Large intestine (tissue), 3 donors: Measurements from ENCODE around the gene VSIG10. TPM values are rescaled to one million over a fixed set of nuclear protein-coding genes. Genes with fewer than 3 reads are reported as not detected.

Source experiments
- DNase-seq, 2 donors: peaks; one replicate each; pipeline versions ENCODE4 v3.0.0 to v3.0.0-alpha.2; 2013
- H3K27ac ChIP-seq: one replicate; pipeline ENCODE4 v1.5.1; 2013; ENCODE audit warnings: low read length
- H3K27me3 ChIP-seq: 2 replicates; pipeline ENCODE4 v1.6.1; 2013; ENCODE audit warnings: low read length; ENCODE audit not compliant: control insufficient read depth, insufficient read depth
- H3K36me3 ChIP-seq: 2 replicates; pipeline ENCODE4 v1.6.1; 2013; ENCODE audit warnings: low read length; ENCODE audit not compliant: control insufficient read depth, insufficient read depth
- H3K4me1 ChIP-seq: one replicate; pipeline ENCODE4 v1.6.1; 2013; ENCODE audit warnings: low read length; ENCODE audit not compliant: control insufficient read depth, insufficient read depth
- H3K4me3 ChIP-seq: one replicate; pipeline ENCODE4 v1.5.1; 2013; ENCODE audit warnings: low read length
- H3K9me3 ChIP-seq: one replicate; pipeline ENCODE4 v1.6.1; 2013; ENCODE audit warnings: mild to moderate bottlenecking, low read depth, low read length, moderate library complexity; ENCODE audit not compliant: control insufficient read depth
- WGBS: methylation state at CpG from one replicate; pipeline ENCODE4 v1.1.5; 2013; ENCODE audit warnings: low lambda C conversion rate; ENCODE audit not compliant: insufficient coverage; 5-methylcytosine and 5-hydroxymethylcytosine counted together
- polyA plus RNA-seq: library from polyadenylated mRNA; unstranded; fragments of 120-200 nt; gene quantifications from one replicate; pipeline ENCODE4 v1.2.1, GENCODE V29; 2013

The VSIG10 gene
- polyA plus RNA-seq, 1 donor, result 19.6 TPM

DNA sequence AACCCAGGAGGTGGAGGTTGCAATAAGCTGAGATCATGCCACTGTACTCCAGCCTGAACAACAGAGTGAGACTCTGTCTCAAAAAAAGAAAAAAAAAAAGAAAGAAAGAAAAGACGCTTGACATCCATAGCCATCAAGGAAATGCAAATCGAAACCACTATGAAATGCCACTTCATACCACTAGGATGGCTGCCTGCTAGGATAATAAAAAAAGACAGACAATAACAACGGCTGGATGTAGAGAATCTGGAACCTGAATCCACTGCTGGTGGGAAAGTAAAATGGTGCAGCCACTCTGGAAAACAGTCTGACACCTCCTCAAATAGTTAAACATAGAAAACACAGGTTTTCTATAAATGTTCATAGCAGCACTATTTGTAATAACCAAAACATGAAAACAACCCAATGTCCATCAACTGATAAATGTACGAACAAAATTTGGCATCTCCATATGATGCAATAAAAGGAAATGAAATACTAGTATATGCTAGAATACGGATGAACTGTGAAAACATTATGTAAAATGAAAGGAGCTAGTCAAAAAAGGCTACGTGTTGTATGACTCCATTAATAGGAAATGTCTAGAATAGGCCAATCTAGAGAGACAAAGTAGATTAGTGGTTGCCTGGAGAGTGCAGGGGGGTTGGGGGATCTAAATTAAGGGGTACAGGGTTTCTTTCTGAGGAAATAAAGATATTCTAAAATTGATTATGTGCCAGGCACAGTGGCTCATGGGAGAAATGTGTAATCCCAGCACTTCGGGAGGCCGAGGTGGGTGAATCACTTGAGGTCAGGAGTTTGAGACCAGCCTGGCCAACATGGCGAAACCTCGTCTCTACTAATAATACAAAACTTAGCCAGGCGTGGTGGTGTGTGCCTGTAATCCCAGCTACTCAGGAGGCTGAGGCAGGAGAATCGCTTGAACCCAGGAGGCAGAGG is 52.6 kb downstream of the VSIG10 start:
- 100% methylated on average over 2 of the region's 12 CpGs for WGBS
- Histone ChIP-seq H3K4me3 (no peak overlapping the region), H3K4me1 (peaks cover 18% of the 10 kb centered on the region), H3K9me3 (no peaks in the 10 kb centered on the region), H3K27ac (peak overlapping the region; percentile 86), H3K27me3 (no peaks in the 10 kb centered on the region), H3K36me3 (peaks cover 34% of the 10 kb centered on the region)
- no peak for DNase-seq

DNA sequence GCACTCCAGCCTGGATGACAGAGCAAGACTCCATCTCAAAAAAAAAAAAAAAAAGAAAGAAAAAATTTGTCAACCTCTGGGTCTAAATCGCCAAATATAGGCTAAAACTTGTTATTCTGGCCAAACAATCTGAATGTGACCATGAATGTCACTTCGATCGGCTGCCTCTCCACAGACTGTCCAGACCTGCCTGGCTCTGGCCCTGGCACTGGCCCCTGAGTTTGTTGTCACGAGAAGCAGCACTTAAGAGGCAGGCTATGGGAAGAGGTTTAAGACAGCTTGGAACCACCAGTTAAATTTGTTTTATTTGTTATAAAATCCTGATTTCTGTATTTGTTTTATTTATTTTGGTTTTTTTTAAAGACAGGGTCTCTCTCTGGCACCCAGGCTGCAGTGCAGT is 57.4 kb downstream of the VSIG10 start:
- Histone ChIP-seq H3K27me3 (no peaks in the 10 kb centered on the region), H3K4me3 (no peak overlapping the region), H3K9me3 (no peaks in the 10 kb centered on the region), H3K4me1 (no peaks in the 10 kb centered on the region), H3K27ac (no peak overlapping the region), H3K36me3 (peaks cover 66% of the 10 kb centered on the region)
- no peak for DNase-seq
- no CpG with 5 or more reads among the region's 4 CpGs for WGBS

DNA sequence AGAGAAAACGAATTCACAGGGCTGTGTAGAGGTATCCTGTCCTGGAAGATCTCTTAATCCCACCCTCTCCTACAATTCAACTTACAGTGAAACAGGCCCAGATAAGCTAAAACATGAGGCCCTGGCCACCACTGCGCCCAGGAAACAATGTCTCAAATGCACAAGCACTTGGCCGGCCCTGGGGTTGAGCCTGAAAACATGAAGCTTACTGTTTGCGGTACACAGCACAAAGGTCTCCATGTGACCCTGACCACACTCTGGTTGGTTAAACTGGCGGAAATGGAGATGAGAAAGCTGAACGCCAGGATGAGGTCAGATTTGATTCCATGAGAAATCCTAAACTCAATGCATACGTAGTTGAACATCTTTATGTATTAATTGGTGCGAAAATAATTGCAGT is 59.2 kb downstream of the VSIG10 start:
- H3K9me3 ChIP-seq, result no peaks in the 10 kb centered on the region
- H3K4me3 ChIP-seq, result no peak overlapping the region
- 90% methylated on average over 2 of the region's 8 CpGs for WGBS
- DNase-seq, result no peak
- no peaks in the 10 kb centered on the region for H3K27me3 ChIP-seq
- no peak overlapping the region for H3K27ac ChIP-seq
- peaks cover 66% of the 10 kb centered on the region for H3K36me3 ChIP-seq
- no peaks in the 10 kb centered on the region for H3K4me1 ChIP-seq

DNA sequence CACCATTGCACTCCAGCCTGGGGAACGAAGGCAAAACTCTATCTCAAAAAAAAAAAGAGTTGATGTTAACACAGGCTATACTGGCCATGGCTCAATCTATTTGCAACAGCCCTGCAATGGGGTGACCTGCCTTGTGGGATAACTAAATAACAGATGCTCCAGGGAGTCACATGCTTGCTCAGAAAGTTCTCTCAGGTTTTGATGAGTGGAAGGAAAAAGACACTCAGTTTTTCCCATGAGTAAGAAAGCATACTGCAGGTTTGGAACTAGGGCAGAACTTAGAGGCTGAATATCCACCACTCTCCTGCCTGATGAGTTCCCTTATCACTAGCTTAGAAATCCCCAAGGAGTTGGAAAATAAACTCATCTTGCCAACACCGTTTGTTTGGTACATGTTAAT is 59.7 kb downstream of the VSIG10 start:
- no peaks in the 10 kb centered on the region for H3K4me1 ChIP-seq
- no peaks in the 10 kb centered on the region for H3K9me3 ChIP-seq
- H3K27ac ChIP-seq, result no peak overlapping the region
- H3K36me3 ChIP-seq, result peaks cover 68% of the 10 kb centered on the region
- no peaks in the 10 kb centered on the region for H3K27me3 ChIP-seq
- WGBS, result 80% methylated on average over 1 of the region's 2 CpGs
- DNase-seq, result no peak
- H3K4me3 ChIP-seq, result no peak overlapping the region

DNA sequence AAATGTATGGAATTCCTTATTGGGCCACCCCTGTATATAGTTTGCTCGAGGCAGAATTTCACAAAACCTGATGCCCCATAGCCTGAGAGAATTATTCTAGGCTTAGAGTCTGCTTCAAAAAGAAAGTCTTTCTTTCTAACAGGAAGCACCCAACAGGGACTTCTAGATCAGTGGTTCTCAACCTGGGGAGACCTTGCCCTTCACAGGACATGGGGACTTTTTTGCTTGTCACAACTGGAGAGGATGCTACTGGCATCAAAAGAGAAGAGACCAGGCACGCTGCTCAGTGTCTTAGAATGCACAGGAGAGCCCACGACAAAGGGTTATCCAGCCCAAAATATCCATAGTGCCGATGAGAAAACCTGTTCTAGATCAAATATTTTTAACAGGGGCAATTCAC is 61.7 kb downstream of the VSIG10 start:
- Histone ChIP-seq H3K27ac (no peak overlapping the region), H3K9me3 (no peaks in the 10 kb centered on the region), H3K4me1 (no peaks in the 10 kb centered on the region), H3K36me3 (peaks cover 77% of the 10 kb centered on the region), H3K4me3 (no peak overlapping the region), H3K27me3 (no peaks in the 10 kb centered on the region)
- no peak for DNase-seq
- no CpG with 5 or more reads among the region's 4 CpGs for WGBS

DNA sequence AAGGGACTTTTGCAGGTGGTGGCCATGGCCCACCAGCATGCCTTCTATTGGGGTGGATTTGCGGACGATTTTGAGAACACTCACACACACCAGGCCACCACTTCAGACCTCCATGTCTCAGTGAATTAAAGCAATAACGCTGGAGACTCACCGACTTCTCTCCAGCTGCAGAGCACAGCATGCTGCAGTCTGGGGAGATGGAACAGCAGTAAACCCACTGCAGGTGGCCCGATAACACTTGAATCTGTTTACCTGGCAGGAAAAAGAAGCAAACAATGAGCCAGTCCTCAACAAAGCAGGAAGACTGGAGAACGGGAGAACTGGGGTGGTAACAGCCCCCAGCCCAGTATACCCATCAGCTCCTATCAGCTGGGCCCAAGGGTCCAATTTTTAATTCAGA is 65.7 kb downstream of the VSIG10 start:
- Histone ChIP-seq H3K4me3 (no peak overlapping the region), H3K9me3 (no peaks in the 10 kb centered on the region), H3K27ac (no peak overlapping the region), H3K27me3 (no peaks in the 10 kb centered on the region), H3K4me1 (no peaks in the 10 kb centered on the region), H3K36me3 (peaks cover 91% of the 10 kb centered on the region)
- no CpG with 5 or more reads among the region's 6 CpGs for whole genome bisulfite sequencing
- no peak for DNase-seq

DNA sequence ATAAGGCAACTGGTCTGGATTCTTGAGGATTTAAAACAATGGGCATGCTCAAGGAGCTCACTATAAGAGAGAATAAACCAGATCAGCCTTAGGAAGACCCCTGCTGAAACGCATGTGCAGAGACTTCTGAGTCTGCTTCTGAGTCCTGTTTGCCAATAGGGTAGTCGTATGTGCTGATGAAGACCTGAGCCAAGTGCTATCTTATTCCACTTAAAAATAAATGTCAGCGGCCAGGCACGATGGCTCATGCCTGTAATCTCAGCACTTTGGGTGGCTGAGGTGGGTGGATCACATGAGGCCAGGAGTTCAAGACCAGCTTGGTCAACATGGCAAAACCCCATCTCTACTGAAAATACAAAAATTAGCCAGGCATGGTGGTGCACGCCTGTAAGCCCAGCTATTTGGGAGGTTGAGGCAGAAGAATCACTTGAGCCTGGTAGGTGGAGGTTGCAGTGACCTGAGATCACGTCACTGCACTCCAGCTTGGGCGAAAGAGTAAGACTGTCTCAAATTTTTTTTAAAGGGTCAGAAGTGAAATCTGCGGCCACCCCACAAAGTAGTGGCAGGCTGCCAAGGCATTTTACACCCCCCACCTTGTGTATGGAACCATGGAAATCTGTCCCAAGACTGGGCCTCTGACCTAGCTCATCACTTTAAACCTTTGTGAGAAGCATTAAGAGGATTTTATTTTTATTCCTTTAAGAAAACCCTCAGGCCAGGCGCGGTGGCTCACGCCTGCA is 67.0 kb downstream of the VSIG10 start:
- Histone ChIP-seq H3K4me3 (no peak overlapping the region), H3K4me1 (no peaks in the 10 kb centered on the region), H3K36me3 (peaks cover 91% of the 10 kb centered on the region), H3K27me3 (no peaks in the 10 kb centered on the region), H3K27ac (no peak overlapping the region), H3K9me3 (no peaks in the 10 kb centered on the region)
- DNase-seq, result no peak
- WGBS, result no CpG with 5 or more reads among the region's 11 CpGs

DNA sequence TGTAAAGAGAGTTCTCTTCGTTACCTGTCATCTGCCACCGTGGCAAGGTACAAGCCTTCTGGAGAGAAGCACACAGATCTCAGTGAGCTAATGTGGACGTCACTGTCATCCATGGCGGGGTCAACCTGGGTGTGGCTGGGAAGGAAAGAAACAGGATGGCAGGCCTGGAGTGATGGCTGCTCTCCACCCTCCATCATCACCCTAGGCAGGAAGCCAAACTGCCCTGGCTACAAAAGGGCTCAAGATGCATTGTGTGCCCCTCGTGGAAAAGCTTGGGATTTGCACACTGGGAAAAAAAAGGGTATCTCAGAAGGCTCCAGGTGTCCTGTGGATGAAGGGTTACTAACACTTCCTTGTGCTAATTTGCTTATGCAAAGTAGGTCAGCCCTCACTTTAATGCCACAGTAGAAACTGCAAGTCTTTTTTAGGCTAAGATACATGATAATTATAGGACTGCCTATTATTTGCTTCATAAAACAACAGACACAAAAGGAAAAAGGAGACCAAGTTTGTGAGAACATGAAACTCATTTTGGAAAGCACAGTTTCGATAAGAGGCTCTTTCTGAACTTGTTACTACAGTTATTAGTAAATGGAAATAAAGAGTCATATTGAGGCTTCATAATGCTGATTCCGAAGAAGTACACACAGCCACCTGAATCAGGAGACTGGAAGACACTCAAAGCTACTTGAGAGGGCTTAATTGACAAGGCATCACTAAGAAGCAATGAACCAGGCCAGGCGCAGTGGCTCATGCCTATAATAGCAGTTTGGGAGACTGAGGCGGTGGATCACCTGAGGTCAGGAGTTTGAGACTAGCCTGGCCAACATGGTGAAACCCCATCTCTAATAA is 68.4 kb downstream of the VSIG10 start:
- Histone ChIP-seq H3K36me3 (peaks cover 93% of the 10 kb centered on the region), H3K4me3 (no peak overlapping the region), H3K9me3 (no peaks in the 10 kb centered on the region), H3K27ac (no peak overlapping the region), H3K4me1 (no peaks in the 10 kb centered on the region), H3K27me3 (no peaks in the 10 kb centered on the region)
- no peak for DNase-seq
- WGBS, result 100% methylated on average over 1 of the region's 9 CpGs

DNA sequence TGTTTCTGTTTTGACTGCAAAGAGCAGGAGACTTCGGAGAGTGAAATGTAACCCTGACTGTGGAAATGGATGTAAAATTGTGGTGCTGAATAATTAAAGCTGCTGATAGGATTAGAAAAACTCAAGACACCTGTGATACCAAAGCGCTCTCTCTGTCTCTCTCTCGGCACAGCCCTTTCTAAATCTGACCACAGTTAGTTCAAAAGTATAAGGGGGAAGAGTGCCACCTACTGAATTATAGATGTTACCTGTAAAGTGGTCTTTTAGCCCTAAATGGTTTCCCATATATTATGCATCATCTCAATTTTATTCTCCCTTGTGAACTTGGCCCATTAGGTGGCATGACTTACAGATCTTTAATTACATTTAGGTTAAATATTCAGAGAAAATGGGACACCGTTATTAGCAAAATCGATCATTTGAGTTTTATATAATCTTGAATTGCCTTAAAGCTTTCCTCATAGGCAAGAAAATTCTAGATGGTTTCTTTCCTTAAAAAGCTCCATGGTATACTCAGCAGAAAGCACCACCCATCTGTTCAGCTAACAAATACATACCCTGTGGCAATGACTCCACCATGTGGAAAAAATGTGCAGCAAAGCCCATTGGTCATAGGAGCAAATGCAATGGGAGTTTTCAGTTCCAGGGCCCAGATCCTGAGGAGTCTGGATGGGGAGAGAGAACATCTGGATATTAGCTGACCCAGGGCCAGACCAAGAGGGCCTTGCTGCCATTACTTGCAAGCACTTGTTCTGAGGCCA is 69.2 kb downstream of the VSIG10 start:
- no peaks in the 10 kb centered on the region for H3K27me3 ChIP-seq
- peak; percentile 19 to 35 for DNase-seq
- H3K4me1 ChIP-seq, result no peaks in the 10 kb centered on the region
- peaks cover 95% of the 10 kb centered on the region for H3K36me3 ChIP-seq
- H3K27ac ChIP-seq, result no peak overlapping the region
- no peaks in the 10 kb centered on the region for H3K9me3 ChIP-seq
- WGBS, result 100% methylated on average over 1 of the region's 5 CpGs
- H3K4me3 ChIP-seq, result no peak overlapping the region
